GM12878 (cell line): ENCODE results near the gene CNPY2. TPM values are rescaled to one million over a fixed set of nuclear protein-coding genes. Genes with fewer than 3 reads are reported as not detected.

Source experiments
- BCL11A ChIP-seq: IDR thresholded peaks from 2 replicates; pipeline ENCODE4 v1.6.1; 2011; ENCODE audit warnings: low read depth, low read length
- CHD2 ChIP-seq: IDR thresholded peaks from 2 replicates; pipeline ENCODE4 v1.6.1; 2011; ENCODE audit warnings: low read depth, low read length, improper control_type of control experiment, borderline replicate concordance
- E2F8 ChIP-seq: fragments of 450-650 bp; IDR thresholded peaks from 2 replicates; pipeline ENCODE4 v1.6.1; 2018; ENCODE audit warnings: mild to moderate bottlenecking, low read depth, moderate library complexity; ENCODE audit not compliant: partially characterized antibody
- EP300 ChIP-seq, 2 experiments: fragments of 150-350 bp in 1 of 2; IDR thresholded peaks; 2 replicates each; pipeline ENCODE4 v1.6.1; 2011 to 2012; ENCODE audit warnings: low read depth in 2 of 2, low read length in 2 of 2, borderline replicate concordance in 1 of 2, improper control_type of control experiment in 1 of 2, inconsistent platforms in 1 of 2; ENCODE audit not compliant: control insufficient read depth in 1 of 2
- ETV6 ChIP-seq, 2 experiments: fragments of 450-650 bp in 1 of 2; IDR thresholded peaks in 1 of 2; conservative IDR thresholded peaks in 1 of 2; 2 replicates each; pipeline ENCODE4 v1.6.1; 2014; ENCODE audit warnings: antibody characterized with exemption in 1 of 2, borderline replicate concordance in 1 of 2, low read depth in 1 of 2, mild to moderate bottlenecking in 1 of 2, moderate library complexity in 1 of 2
- GATAD2B ChIP-seq: fragments of 450-650 bp; conservative IDR thresholded peaks from 2 replicates; pipeline ENCODE4 v1.6.1; 2017; ENCODE audit warnings: low read depth, mild to moderate bottlenecking, moderate library complexity
- HSF1 ChIP-seq: fragments of 150-350 bp; IDR thresholded peaks from 2 replicates; pipeline ENCODE4 v1.6.1; 2014; ENCODE audit warnings: mild to moderate bottlenecking, low read depth, low read length
- IKZF2 ChIP-seq, 2 experiments: fragments of 450-650 bp; IDR thresholded peaks; 2 replicates each; pipeline ENCODE4 v1.6.1; 2017; ENCODE audit warnings: mild to moderate bottlenecking in 2 of 2, moderate library complexity in 2 of 2
- KDM1A ChIP-seq: fragments of 200-600 bp; sonication (generic); IDR thresholded peaks from 2 replicates; pipeline ENCODE4 v1.6.1; 2016; ENCODE audit warnings: borderline replicate concordance
- NBN ChIP-seq: fragments of 450-650 bp; IDR thresholded peaks from 2 replicates; pipeline ENCODE4 v1.6.1; 2016
- PBX3 ChIP-seq: IDR thresholded peaks from 2 replicates; pipeline ENCODE4 v1.6.1; 2011; ENCODE audit warnings: mild to moderate bottlenecking, low read depth, low read length, moderate library complexity; ENCODE audit not compliant: insufficient replicate concordance
- POLR2AphosphoS5 ChIP-seq: IDR thresholded peaks from 2 replicates; pipeline ENCODE4 v1.6.1; 2011; ENCODE audit warnings: mild to moderate bottlenecking, low read length, inconsistent platforms
- RAD51 ChIP-seq: fragments of 450-650 bp; IDR thresholded peaks from 2 replicates; pipeline ENCODE4 v1.6.1; 2016; ENCODE audit warnings: moderate library complexity, mild to moderate bottlenecking, inconsistent platforms
- RCOR1 ChIP-seq: conservative IDR thresholded peaks from 2 replicates; pipeline ENCODE4 v1.6.1; 2012; ENCODE audit warnings: low read depth, low read length, improper control_type of control experiment
- RELA ChIP-seq: fragments of 450-650 bp; IDR thresholded peaks from 2 replicates; pipeline ENCODE4 v1.8.0; 2014; ENCODE audit warnings: borderline replicate concordance; ENCODE audit not compliant: partially characterized antibody
- SMARCA5 ChIP-seq: fragments of 450-650 bp; IDR thresholded peaks from 2 replicates; pipeline ENCODE4 v1.6.1; 2017; ENCODE audit warnings: mild to moderate bottlenecking
- SP1 ChIP-seq: IDR thresholded peaks from one replicate; pipeline ENCODE4 v1.6.1; 2011; ENCODE audit warnings: low read depth, low read length
- TCF7 ChIP-seq: IDR thresholded peaks from 2 replicates; pipeline ENCODE4 v1.6.1; 2014; ENCODE audit warnings: antibody characterized with exemption, borderline replicate concordance
- ZNF622 ChIP-seq: fragments of 450-650 bp; IDR thresholded peaks from 2 replicates; pipeline ENCODE4 v1.6.1; 2017; ENCODE audit warnings: mild to moderate bottlenecking, inconsistent platforms
- polyA plus RNA-seq, 11 experiments: library from polyadenylated mRNA; depleted of rRNA in 4 of 11; unstranded in 6 of 11; stranded (reverse) in 5 of 11; fragments of >200 nt; fragmentation: Nextera tagmentation in 4 of 11; fragmentation: Illumina TruSeq in 1 of 11; extraction: Ambion mirVana in 4 of 11; extraction: Trizol in 1 of 11; gene quantifications; 1 replicate in 1 of 11; 2 replicates in 10 of 11; pipeline versions ENCODE4 v1.2.1 to v1.2.3, GENCODE V29; 2011 to 2016; ENCODE audit warnings: inconsistent platforms in 2 of 11, missing spikeins in 2 of 11, low read depth in 1 of 11
- total RNA-seq, 4 experiments: library from RNA; depleted of rRNA in 3 of 4; stranded (reverse); fragments of >200 nt in 3 of 4; fragmentation: Illumina TruSeq in 1 of 4; extraction: Trizol in 1 of 4; gene quantifications; 2 replicates each; pipeline versions ENCODE4 v1.2.1 to v1.2.3, GENCODE V29; 2013 to 2021
- TF ChIP-seq, protein P1 (sequence below): fragments of 450-650 bp; IDR thresholded peaks from 2 replicates; pipeline ENCODE4 v1.6.1; 2017; ENCODE audit warnings: mild to moderate bottlenecking

CNPY2 gene
- total and polyA plus RNA-seq, 10 of the 15 experiments (the other 5 are each of a cell fraction or from before 2014, with no cell fraction given) = 25.0 to 276 (median 87.8) TPM

DNA sequence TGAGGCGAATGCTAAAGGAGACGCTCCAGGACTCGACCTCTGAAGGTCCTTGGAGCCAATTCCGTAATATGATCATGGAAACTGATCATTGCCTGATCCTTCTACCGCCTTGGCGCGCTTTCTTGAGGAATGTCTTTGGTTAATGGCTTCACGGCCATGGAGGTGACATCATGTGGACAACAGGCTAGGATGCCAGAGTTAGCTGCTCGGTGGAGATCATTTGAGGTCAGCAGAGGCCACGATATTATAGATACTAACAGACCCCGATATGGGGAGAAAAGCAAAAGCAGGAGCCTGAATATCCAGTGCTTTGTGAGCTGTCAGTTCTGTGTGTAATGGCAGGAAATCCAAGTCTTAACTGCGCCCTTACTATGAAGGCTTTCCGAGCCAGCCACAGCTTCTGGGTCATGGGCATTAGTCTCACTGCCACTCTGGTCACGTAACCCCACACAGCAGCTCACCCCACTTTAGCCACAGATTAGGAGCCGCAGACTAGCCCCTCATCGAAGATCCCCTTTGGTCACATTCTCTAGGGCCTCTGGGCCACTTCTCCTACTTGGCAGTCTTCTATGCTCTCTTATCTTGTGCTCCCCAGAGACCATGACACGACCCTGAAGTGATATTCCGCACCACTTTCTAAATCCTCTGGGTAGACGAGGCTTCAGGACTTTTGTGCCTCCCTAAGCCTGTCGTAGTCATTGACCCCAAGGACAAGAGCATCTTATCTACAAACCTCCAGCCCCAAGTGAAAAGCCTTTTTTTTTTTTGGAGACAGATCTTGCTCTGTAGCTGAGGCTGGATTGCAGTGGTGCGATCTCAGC is 14.9 kb downstream of the CNPY2 start (continued):
- TF ChIP-seq E2F8 = no peak
- TF ChIP-seq PBX3 = no peak
- no peak for TF ChIP-seq SP1
- no peak for TF ChIP-seq RCOR1
- no peak for TF ChIP-seq ZNF622
- TF ChIP-seq KDM1A = no peak
- TF ChIP-seq NBN = no peak
- no peak for TF ChIP-seq EP300 (IDR thresholded peaks at IDR 0.05; ENCODE audit: borderline replicate concordance in 1 of 2, control insufficient read depth in 1 of 2, low read depth in 2 of 2, low read length in 2 of 2)
- no peak for TF ChIP-seq SMARCA5
- TF ChIP-seq CHD2 = no peak
- no peak for TF ChIP-seq RELA
- TF ChIP-seq TCF7 = no peak
- TF ChIP-seq BCL11A = no peak
- TF ChIP-seq, protein P1, sequence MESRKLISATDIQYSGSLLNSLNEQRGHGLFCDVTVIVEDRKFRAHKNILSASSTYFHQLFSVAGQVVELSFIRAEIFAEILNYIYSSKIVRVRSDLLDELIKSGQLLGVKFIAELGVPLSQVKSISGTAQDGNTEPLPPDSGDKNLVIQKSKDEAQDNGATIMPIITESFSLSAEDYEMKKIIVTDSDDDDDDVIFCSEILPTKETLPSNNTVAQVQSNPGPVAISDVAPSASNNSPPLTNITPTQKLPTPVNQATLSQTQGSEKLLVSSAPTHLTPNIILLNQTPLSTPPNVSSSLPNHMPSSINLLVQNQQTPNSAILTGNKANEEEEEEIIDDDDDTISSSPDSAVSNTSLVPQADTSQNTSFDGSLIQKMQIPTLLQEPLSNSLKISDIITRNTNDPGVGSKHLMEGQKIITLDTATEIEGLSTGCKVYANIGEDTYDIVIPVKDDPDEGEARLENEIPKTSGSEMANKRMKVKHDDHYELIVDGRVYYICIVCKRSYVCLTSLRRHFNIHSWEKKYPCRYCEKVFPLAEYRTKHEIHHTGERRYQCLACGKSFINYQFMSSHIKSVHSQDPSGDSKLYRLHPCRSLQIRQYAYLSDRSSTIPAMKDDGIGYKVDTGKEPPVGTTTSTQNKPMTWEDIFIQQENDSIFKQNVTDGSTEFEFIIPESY = peak; percentile 96
- TF ChIP-seq GATAD2B = no peak
- no peak for TF ChIP-seq ETV6 (conservative IDR thresholded peaks at IDR 0.05 in 1 of 2, IDR thresholded peaks at IDR 0.05 in 1 of 2; ENCODE audit: borderline replicate concordance in 1 of 2, low read depth in 1 of 2)
- TF ChIP-seq HSF1 = no peak
- no peak for TF ChIP-seq RAD51
- no peak for TF ChIP-seq POLR2AphosphoS5
- no peak for TF ChIP-seq IKZF2 (IDR thresholded peaks at IDR 0.05)
